Subcutaneous adipose tissue (tissue), 4 donors: ENCODE results near the gene PCMTD2. TPM values are rescaled to one million over a fixed set of nuclear protein-coding genes. Genes with fewer than 3 reads are reported as not detected.

Experiments
- CTCF ChIP-seq: fragments of 450-650 bp; IDR thresholded peaks from one replicate; pipeline ENCODE4 v1.5.1; 2016; ENCODE audit warnings: low read depth, mild to moderate bottlenecking, control low read depth, antibody characterized with exemption, moderate library complexity
- total RNA-seq, 4 donors: library from RNA; depleted of rRNA; stranded (reverse); fragments of >200 nt; gene quantifications; one replicate each; pipeline ENCODE4 v1.1.0, GENCODE V29; 2016

Gene PCMTD2
- total RNA-seq, 4 donors from 2014 or later, result 39.1 to 76.2 (median 58.3) TPM

- no peak for TF ChIP-seq CTCF
Measured at GRCh38 chr20:64212755-64213154, 42.8 kb upstream of the PCMTD2 start.

- no peak for TF ChIP-seq CTCF
Measured at GRCh38 chr20:64214113-64214512, 41.4 kb upstream of the PCMTD2 start.

GRCh38 chr20:64214952-64215351, 40.6 kb upstream of the PCMTD2 start:
- no peak for TF ChIP-seq CTCF

- no peak for TF ChIP-seq CTCF
Measured at GRCh38 chr20:64216036-64216435, 39.5 kb upstream of the PCMTD2 start.

GRCh38 chr20:64216910-64217309, 38.6 kb upstream of the PCMTD2 start:
- TF ChIP-seq CTCF, result no peak

GRCh38 chr20:64217539-64218221, 37.9 kb upstream of the PCMTD2 start:
- TF ChIP-seq CTCF, result no peak

GRCh38 chr20:64219202-64219601, 36.3 kb upstream of the PCMTD2 start:
- no peak for TF ChIP-seq CTCF
